G401.6 (cell line): ENCODE measurements around the gene TAS2R41.

ENCODE experiments used
- FAIRE-seq: peaks from 2 replicates; lab custom pipeline; 2012; peaks lifted over from hg19 to GRCh38; lab: Jason Lieb, UNC

TAS2R41 gene, protein sequence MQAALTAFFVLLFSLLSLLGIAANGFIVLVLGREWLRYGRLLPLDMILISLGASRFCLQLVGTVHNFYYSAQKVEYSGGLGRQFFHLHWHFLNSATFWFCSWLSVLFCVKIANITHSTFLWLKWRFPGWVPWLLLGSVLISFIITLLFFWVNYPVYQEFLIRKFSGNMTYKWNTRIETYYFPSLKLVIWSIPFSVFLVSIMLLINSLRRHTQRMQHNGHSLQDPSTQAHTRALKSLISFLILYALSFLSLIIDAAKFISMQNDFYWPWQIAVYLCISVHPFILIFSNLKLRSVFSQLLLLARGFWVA

DNA sequence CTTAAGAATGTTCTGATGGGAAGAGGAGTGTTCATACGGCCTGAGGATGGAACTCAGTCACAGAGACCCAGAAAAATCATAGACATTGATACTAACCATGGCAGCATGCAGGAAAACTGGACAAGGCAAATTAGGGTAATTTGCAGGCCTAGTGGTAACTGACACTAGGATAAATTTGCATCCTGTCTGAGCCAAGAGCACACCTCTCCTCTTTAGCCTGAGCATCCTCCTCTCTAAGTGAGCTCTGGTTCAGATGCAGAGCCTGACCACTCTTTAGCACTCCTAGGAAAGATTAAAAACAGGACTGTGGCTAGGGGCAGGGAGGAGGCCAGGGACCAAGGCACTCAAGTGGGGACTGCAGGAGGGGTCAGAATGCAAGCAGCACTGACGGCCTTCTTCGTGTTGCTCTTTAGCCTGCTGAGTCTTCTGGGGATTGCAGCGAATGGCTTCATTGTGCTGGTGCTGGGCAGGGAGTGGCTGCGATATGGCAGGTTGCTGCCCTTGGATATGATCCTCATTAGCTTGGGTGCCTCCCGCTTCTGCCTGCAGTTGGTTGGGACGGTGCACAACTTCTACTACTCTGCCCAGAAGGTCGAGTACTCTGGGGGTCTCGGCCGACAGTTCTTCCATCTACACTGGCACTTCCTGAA is at the start of gene TAS2R41:
TAS2R41 (plus strand) TSS at position 373 of the 650 bp plus-strand sequence; CDS start at position 373, 0 bp downstream.
- FAIRE-seq, result no peak

DNA sequence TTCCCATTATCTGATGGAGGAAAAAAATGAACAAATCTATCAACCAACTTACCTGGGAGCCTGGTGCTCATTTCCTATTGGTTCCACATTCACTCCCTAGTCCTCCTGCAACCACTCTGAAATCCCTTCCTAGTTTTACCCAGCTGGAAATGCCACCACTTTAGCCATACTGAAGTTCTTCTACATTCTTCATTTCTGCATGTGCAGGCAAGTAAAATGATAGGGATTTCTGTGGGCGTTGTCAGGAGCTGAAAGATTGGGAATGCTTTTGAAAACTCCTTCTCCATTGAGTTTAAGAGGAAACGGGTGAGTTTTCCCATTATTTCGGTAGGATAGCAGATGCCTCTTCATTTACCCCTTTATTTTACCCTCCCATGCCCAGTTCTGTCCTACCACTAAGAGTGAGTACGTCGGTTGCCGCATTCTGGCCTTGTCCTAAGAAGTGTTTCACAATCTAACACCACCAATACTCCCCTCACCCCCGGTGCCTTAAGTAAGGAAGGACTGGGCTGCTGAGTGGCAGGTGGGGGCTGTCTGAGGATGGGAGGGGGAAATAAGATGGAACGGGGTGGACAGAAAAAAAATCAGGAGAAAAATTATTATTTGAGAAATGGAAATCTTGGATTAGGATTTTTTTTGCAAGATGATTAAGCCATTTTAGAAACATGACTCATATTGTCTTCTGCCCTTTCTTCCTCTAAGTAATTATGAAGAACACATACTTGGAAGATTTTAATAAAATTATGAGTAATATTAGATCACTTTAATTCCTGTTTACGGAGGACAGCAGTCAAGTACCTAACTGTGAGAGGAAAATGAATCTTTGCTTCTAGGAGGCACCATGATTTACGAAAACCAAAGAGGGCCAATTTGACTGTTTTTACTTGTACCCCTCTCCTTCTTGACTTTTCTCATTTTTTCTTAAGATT is 47.6 kb upstream of the TAS2R41 start:
- FAIRE-seq, result no peak

DNA sequence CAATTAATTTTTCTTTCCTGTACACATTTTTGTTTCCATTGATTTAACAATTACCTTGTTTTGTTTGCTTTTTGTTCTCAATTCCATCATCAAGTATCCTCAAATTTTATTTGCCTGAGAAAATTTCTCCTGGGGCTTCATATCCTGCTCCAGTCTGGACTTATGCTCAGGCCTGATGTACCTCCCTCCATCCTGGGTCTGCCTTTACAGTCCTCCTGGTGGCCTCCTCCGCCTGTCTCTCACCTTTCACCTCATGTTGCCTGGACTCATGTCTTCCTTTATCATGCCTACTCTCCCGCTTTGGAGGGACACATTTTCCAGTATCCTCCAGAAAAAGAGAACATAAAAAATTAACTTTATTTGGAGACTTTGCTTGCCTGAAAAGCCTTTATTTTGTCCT is 46.6 kb upstream of the TAS2R41 start:
- FAIRE-seq, result no peak

DNA sequence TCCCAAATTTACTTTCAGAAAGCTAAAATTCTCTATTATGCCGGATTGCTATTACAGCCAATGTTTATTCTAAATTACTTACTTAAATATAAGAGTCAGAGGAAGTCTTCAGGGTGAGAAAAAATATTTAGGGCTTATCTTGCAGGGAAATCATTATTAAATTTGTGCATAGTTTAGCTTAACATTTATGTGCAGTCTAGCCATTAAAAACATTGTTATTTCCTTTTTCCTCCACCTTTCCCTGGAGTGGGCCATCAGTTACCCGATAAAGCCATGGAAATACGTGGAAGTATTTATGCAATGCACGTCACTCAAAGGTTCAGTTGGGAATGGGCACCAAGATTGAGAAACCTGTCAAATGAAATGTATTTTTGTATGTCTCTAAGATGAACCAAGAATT is 43.9 kb upstream of the TAS2R41 start:
- FAIRE-seq, result no peak

DNA sequence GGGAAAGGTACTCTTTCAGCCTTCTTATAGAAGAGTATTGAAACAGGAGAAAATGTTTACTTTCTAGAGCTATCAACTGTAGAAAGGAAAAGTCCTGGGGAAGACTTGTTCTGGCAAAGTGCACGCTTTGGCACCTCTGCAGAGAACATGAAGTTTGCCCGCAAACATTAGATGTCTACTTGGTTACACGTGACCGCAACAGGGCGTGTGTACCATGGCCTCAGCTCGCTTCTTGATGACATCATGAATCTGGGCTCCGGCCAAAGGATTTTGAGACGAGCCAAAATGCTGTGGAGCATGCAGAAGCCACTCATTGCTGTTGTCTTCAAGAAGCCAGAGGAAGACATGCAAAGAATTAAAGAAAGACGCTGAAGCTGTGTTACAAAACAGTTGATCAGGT is 43.0 kb upstream of the TAS2R41 start:
- no peak for FAIRE-seq

DNA sequence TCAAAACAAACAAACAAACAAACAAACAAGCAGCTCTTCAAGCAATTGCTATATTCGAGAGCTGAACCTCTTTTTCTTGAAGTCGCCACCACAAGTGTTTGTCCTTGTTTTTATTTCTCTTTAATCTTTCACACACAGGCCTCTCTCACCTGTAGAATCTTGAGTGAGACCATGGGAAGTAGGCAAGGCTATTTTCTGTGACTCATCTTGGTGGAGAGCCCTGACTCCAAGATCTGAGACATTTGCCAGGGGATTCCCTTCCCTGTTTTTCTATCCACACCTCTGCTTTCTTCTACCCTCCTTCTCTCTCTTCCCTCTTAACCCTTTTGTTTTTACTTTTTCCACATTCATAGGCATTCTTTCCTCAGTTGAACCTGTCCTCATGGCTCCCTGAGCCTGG is 42.4 kb upstream of the TAS2R41 start:
- no peak for FAIRE-seq

DNA sequence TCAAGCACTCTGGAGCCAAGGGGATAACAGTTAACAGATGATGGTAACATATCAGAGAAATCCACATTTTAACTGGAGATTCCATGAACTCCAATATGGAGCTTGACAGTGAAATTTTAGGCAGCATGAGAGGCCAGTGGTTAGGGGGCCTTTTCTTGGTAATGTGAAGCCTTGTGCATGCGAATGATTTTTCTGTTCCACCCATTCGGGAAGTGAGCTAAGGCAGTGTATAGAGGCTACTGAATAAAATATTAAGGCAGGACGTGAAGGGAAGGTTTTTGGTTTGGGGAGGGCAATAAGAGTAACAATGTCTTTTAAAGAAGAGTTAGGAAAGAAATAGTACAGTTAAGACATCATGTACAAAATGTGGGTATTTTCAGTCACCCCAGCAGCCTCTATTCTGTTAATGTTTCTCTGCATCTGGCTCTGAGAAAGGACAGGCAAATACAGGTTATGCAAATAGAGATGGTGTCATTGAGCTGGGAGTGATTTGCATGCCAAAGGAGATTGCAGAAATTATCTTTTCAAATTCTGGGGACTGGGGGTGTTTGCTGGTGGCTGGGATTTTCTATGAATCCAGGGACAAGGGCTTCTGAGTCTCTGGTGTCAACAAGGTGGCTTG is 41.2 kb upstream of the TAS2R41 start:
- no peak for FAIRE-seq

DNA sequence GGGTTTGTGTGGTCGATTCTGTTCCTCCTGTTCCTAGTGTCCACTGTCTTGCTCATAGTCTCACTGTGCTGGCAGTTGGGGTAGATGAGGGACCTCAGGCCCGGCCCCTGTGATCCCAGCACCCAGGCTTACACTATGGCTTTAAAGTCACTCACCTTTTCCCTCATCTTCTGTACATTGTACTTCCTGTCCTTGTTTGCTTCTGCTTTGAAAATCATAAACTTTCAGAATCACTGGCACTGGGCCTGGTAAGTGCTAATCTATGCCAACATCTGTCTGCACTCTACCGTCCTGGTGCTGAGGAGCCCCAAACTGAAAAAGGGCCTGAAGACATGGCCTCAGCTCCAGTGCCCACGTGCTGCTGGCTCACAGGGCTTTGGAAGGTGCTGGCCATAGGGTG is 40.1 kb upstream of the TAS2R41 start:
- FAIRE-seq, result no peak

DNA sequence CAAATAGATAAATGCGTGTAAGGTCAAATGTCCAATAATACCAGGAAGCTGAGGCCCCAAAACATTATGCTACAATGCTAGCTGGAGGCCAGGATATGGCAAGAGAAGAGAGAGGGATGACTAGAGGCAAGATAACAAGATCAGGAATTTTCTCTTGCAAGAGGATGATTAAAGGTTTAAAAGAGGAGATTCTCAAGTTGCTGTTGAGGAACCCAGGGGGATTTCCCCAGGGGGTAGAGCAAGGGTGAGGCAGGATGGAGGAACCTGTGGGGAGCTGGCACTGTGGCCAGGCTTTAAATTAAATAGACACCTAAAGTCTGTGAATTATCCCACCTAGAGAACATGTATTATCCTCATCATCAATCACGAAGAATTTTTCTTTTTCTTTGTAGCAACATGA is 37.8 kb upstream of the TAS2R41 start:
- no peak for FAIRE-seq

DNA sequence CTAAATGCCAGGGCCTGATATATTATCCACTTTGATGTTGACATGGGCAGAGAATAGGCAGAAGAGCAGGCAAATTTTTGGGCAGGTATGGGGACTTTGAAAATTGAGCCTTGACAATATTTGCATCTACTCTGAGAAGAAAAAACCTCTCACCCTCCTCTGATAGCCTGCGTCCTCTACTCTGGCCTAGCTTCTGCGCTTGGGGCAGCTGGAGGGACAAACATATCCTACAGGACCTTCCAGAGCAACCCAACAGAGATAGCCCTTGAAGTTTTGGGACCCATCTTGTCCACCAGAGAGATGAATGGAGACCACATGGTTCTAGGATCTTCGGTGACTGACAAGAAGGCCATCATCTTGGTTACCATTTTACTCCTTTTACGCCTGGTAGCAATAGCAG is 34.5 kb upstream of the TAS2R41 start, which contains the start of gene TAS2R60:
TAS2R60 (plus strand) TSS at position 301 of the 400 bp plus-strand sequence; CDS start at position 301, 0 bp downstream.
- FAIRE-seq, result no peak

DNA sequence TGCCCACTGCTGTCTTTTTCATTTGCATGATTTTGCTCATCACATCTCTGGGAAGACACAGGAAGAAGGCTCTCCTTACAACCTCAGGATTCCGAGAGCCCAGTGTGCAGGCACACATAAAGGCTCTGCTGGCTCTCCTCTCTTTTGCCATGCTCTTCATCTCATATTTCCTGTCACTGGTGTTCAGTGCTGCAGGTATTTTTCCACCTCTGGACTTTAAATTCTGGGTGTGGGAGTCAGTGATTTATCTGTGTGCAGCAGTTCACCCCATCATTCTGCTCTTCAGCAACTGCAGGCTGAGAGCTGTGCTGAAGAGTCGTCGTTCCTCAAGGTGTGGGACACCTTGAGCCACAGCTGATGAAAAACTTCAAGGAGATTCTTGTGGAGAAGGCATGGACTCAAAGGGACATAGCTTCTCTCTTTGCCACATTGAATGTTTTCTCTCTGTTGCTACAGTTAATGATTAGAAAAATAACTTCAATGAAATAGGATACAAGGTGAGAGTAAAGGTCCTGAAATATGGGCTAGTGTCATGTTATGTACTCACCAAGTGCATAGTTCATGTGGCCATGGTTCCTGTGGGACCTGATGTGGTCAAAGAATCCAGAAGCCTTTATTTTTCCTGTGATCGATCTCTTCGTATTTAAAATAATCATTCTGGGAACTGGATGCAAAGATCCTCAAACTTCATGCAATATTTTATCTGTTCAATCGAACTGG is 33.5 kb upstream of the TAS2R41 start:
- FAIRE-seq, result no peak

DNA sequence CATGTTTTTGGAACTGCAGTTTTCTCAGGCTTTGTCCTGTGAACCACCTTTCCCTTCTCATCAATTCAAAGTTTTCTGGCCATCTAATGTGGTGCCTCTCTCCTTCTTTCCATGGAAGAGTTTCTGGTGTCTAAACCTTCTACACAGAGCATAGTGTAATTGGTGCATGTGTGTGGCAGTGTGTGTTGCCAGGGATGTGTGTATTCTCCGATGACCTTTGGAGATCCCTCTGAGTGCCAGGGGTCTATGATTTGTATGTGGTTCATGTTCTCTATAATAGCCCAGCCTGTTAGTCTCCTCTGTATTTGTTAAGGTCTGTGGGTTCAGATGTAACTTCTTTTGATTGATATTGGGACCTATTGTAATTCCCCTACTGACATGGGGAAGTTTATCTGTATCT is 32.9 kb upstream of the TAS2R41 start:
- FAIRE-seq, result no peak

DNA sequence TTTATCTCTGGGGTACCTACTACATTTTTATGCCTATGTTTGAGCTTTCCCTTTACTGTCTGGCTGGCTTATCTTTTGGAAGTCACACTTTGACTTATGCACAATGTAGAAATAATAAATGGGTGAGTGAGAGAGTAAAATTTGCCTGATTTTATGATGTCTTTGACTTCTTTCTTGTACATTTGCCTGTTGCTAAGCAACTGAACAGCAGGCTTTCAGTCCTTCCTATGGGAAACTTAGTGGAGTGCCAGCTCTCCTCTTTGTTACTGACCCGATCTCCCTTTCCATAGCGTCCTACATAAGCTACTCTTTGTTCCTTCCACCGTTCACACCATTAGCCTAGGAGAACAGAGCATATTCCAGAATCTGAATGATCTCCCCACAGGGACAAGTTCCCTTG is 30.2 kb upstream of the TAS2R41 start:
- FAIRE-seq, result no peak

DNA sequence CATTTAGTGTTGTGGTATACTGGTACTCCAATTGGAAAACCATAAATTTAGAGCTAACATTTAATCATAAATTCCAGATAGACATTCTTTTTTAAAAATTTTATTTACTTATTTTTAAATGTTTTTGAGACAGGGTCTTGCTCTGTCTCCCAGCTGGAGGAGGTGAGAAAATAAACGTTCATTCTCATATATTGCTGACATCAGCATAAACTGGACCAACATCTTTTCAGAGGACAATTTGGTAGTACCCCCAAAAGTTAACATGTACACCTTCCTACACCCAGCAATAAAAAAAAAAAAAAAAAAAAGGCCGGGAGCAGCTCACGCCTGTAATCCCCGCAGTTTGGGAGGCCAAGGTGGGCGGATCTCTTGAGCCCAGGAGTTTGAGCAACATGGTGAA is 29.2 kb upstream of the TAS2R41 start:
- FAIRE-seq, result no peak

DNA sequence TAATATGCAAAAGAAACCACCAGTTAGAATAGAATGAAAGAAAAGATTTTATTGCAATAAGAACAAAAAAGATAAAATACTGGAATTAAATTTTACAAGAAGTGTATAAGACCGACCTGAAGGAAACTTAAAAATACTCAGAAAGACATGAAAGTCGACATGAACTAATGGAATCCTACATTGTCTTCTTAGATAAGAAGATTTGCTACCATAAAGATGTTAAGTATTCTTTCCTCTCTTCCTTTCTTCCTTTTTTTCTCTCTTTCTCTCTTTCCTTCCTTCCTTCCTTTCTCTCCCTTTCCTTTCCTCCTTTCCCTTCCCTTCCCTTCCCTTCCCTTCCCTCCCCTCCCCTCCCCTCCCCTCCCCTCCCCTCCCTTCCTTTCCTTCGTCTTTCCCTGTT is 27.9 kb upstream of the TAS2R41 start:
- no peak for FAIRE-seq

DNA sequence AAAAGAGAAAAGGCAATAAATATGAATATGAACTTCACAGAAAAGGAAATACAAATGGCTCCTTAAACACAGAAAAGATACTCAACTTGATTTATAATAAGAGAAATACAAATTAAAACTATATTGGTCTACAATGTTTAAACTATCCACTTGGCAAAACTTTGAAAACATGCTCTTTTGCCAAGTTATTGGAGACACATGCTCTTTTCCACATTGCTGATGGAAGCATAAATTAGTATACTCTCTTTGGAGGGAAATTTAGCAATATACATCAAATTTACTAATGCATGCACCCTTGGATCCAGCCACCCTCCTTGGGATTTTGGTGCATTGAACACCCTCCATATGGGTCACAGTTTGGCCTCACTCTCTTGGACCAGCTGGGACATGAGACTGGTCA is 26.6 kb upstream of the TAS2R41 start:
- FAIRE-seq, result no peak

DNA sequence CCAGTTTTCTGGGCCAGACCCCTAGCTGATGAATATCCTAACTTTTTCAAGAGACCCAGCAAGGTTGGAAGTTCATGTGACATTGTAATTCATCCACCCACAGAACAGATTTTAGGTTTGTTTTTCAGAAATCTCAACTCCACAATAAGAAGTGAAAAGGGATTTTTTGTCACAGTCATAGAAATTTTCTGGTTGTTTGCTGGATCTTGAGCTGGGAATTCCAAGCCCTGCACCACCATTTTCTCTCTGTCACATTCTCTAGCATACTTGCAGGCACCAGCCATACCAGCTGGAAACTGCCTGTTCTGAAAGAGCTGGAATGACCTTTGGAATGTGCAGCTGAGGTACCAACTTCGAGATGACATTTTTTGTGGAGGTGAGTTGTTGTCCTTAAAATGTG is 25.9 kb upstream of the TAS2R41 start:
- no peak for FAIRE-seq

DNA sequence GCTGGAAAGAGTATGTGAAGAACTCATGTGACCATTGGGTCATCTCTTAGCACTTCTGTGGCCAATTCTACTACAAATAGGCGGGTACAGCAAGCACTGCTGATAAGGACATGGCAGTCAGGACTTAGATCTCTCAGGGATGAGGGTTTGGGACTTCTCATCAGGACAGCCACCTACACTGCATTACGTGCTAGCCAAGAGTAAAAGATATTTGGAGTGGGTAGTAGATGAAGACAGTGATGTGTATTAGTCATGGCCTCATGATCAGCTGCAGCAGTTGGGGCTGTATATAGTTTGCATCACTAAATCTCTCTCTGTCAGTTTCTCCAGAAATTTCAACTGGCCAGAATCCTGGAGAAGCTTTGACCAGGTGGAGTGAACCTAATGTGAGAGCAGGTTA is 25.2 kb upstream of the TAS2R41 start:
- FAIRE-seq, result no peak

DNA sequence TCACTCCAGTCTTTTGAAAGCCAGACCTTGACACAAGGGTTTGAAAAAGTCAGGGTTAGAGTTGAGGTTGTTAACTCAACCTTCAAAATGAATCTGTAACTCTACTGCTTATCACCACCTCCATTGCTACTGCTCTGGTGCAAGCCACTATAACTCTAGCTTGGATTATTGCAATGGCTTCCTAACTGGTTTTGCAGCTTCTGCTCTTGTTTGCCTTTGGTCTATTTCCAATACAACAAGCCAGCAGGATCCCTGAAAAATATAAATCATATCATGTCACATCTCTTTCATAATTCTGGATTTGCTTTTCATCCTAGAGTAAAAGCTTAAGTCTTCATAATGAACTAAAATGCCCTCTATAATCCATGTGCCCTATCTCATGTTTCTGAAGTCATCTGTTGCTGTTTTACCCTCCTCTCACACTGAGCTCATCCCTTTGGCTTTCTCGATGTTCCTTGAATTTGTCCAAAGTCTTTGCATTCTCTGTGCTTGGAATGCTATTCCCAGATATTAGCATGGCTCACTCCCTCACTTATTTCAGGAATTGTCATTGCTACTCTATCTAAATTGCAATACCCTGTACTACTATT is 23.5 kb upstream of the TAS2R41 start:
- FAIRE-seq, result no peak

DNA sequence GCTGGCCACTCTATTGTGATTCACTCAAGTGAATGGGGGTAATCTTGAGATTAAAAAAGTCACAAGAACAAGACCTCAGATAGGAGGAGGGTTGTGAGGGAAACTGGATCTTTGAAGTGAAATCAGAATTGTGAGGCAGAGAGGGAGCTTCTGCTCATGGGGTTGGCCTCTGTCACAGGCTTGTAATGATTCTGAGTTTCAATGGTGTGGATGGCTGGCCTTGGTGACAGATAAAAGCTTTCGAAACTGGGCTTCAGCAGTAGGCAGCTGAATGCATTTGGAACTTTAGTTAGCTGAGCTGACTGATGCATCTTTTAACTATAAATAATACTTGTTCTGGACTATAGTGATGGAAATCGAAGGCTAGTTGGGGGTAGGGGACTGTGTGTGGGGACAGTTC is 22.2 kb upstream of the TAS2R41 start:
- no peak for FAIRE-seq

DNA sequence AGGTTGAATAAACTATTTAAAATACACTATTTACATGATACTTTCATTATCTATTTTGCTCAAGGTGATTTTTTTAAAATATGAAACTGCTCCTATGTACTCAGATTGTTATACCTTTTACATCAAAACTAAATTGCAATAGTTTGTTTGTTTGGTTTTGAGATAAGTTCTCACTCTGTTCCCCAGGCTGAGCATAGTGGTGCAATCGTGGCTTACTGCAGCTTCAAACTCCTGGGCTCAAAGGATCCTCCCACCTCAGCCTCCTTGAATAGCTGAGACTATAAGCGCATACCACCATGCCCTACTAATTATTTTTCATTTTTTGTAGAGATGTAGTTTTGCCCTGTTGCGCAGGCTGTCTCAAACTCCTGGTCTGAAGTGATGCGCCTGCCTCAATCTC is 21.7 kb upstream of the TAS2R41 start:
- FAIRE-seq, result no peak
